AG04449 (cell line): ENCODE results near the gene RNF4.

ENCODE experiments used
- CTCF ChIA-PET: fragments of 350-600 bp; formaldehyde crosslinking; extraction: SDS; loops from one replicate; lab custom pipeline; 2021; ENCODE audit warnings: antibody characterized with exemption; lab: Yijun Ruan, JAX
- POLR2A ChIA-PET: fragments of 400-600, 350-600 bp; formaldehyde crosslinking; extraction: SDS; loops from one replicate; lab custom pipeline; 2020; ENCODE audit warnings: antibody characterized with exemption, inconsistent platforms; lab: Yijun Ruan, JAX
- DNase-seq: peaks from one replicate; pipeline ENCODE4 v3.0.0-alpha.2; 2010; ENCODE audit warnings: low read depth, low spot score
- H3K4me3 ChIP-seq: 2 replicates; pipeline ENCODE4 v1.5.1; 2011; ENCODE audit warnings: low read depth, mild to moderate bottlenecking, control low read depth, low read length
- CTCF ChIP-seq: IDR thresholded peaks from one replicate; pipeline ENCODE4 v1.5.1; 2011; ENCODE audit warnings: mild to moderate bottlenecking, moderate library complexity, low read length, control low read depth, inconsistent platforms; ENCODE audit not compliant: insufficient read depth; ENCODE audit errors: missing control alignments

RNF4 gene

GRCh38 chr4:2487632-2488031 is 18.7 kb downstream of the RNF4 start:
- no peak for TF ChIP-seq CTCF
- POLR2A ChIA-PET, result no interaction called here
- H3K4me3 ChIP-seq, result no peak overlapping the region
- CTCF ChIA-PET, result no interaction called here
- no peak for DNase-seq

- no peak overlapping the region for H3K4me3 ChIP-seq
- POLR2A ChIA-PET, result no interaction called here
- DNase-seq, result no peak
- CTCF ChIA-PET, result no interaction called here
- no peak for TF ChIP-seq CTCF
Measured at GRCh38 chr4:2489081-2489805, 20.3 kb downstream of the RNF4 start.

GRCh38 chr4:2489841-2490552 is 21.1 kb downstream of the RNF4 start:
- ChIA-PET CTCF (no interaction called here), POLR2A (interaction anchor here (1.4 kb wide), 1 partner anchor 21 kb away, joined by 6 read pairs; the partner anchor contains the start of gene RNF4)
- no peak for DNase-seq
- TF ChIP-seq CTCF, result no peak
- H3K4me3 ChIP-seq, result no peak overlapping the region

DNA sequence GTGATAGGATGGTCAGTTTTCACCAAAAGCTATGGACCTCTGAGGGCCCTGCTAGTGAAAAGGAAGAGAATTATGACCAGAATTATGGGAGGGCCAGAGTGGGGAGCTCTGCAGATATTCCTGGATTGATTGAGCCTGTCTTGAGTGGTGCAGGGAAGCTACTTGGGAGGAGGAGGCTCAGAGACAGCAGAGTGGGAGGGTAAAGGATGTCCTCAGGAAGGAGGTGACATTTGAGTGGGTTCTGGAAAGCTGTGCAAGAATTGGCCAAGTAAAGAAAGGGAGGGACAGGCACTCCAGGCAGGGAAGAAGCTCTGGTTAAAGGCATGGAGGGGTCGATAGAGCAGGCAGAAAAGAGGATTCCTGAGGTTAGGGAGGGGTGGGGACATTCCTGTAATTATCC is 24.1 kb downstream of the RNF4 start:
- ChIA-PET CTCF (interaction anchor here (1.4 kb wide), 1 partner anchor 8 kb away, joined by 4 read pairs; no protein-coding TSS in a partner anchor), POLR2A (interaction anchor here (1.6 kb wide), 1 partner anchor 24 kb away, joined by 4 read pairs; the partner anchor contains the start of gene RNF4)
- no peak for TF ChIP-seq CTCF
- no peak for DNase-seq
- H3K4me3 ChIP-seq, result no peak overlapping the region

DNA sequence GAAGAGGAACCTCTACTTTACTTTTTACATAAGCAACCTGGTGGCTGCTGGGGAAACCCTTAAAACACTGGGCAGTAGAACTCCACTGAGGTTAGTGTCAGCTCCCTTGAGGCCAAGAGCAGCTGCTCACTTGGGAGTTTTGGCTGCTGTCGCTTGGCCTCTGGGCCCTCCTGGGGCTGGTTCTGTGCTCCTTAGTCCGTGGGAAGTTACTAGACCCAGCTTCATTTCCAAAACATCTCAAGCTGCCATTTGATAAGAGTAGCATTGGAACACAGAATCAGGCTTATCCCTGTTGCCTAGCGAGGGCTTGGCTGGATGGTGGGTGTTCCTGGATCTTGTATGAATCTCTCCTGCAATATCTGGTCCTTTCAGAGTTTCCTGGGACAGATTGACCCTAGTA is 26.1 kb downstream of the RNF4 start:
- TF ChIP-seq CTCF, result no peak
- CTCF ChIA-PET, result interaction anchor here (1.0 kb wide), 1 partner anchor 13 kb away, joined by 3 read pairs; no protein-coding TSS in a partner anchor
- POLR2A ChIA-PET, result no interaction called here
- DNase-seq, result no peak
- no peak overlapping the region for H3K4me3 ChIP-seq

- no peak for TF ChIP-seq CTCF
- POLR2A ChIA-PET, result interaction anchor here (1.0 kb wide), 1 partner anchor 33 kb away, joined by 3 read pairs; no protein-coding TSS in a partner anchor
- H3K4me3 ChIP-seq, result no peak overlapping the region
- no peak for DNase-seq
- CTCF ChIA-PET, result no interaction called here
Measured at GRCh38 chr4:2497324-2497723, 28.4 kb downstream of the RNF4 start.
